Activated CD4-positive, alpha-beta T cell treated with anti-CD3 and anti-CD28 coated beads for 36 hours (primary cell): ENCODE measurements around the gene BYSL. TPM values are rescaled to one million over a fixed set of nuclear protein-coding genes. Genes with fewer than 3 reads are reported as not detected.

Experiments used
- ATAC-seq: fragments of 200-7000 bp; cut with Tn5 transposase; one replicate; pipeline ENCODE4 v1.10.0; 2021; ENCODE audit warnings: mild to moderate bottlenecking, moderate library complexity
- CTCF ChIA-PET: fragments of 350-600 bp; sonication (Branson Sonifier 250); formaldehyde crosslinking; loops from one replicate; lab custom pipeline; 2021; ENCODE audit warnings: antibody characterized with exemption; lab: Charles Lee
- POLR2A ChIA-PET: fragments of 350-600 bp; sonication (Branson Sonifier 250); formaldehyde crosslinking; loops from one replicate; lab custom pipeline; 2021; ENCODE audit warnings: antibody characterized with exemption, inconsistent platforms; lab: Charles Lee
- DNase-seq: peaks from one replicate; pipeline ENCODE4 v3.0.0-alpha.2; 2020
- H3K27ac Mint-ChIP-seq: one replicate; pipeline ENCODE4 v1.8.0; 2021; ENCODE audit warnings: mixed read lengths
- H3K27me3 Mint-ChIP-seq: one replicate; pipeline ENCODE4 v1.8.0; 2021; ENCODE audit warnings: mixed read lengths
- H3K36me3 Mint-ChIP-seq: one replicate; pipeline ENCODE4 v1.8.0; 2021; ENCODE audit warnings: low read depth, mixed read lengths
- H3K4me1 Mint-ChIP-seq: one replicate; pipeline ENCODE4 v1.8.0; 2021; ENCODE audit warnings: mixed read lengths
- H3K4me3 Mint-ChIP-seq: one replicate; pipeline ENCODE4 v1.8.0; 2021; ENCODE audit warnings: mild to moderate bottlenecking, moderate library complexity, mixed read lengths
- H3K9me3 Mint-ChIP-seq: one replicate; pipeline ENCODE4 v1.8.0; 2021; ENCODE audit warnings: low read depth, mixed read lengths
- intact Hi-C, 2 experiments: fragments of 100-400 bp; cut with DNase I in 1 of 2; cut with micrococcal nuclease in 1 of 2; formaldehyde crosslinking; loops; one replicate each; pipeline versions ENCODE4 v1.14.2 to v1.15.1; 2022 to 2024; cut with DNase I, micrococcal nuclease
- total RNA-seq, 2 experiments: library from RNA; stranded (reverse); gene quantifications; one replicate each; pipeline ENCODE4 v1.2.3, GENCODE V29; 2021

Gene BYSL
- total RNA-seq, 2 experiments from 2014 or later = 51.6 to 56.0 TPM

- Mint-ChIP-seq H3K36me3 (peaks cover 80% of the 10 kb centered on the region), H3K9me3 (no peaks in the 10 kb centered on the region), H3K27me3 (no peaks in the 10 kb centered on the region), H3K4me1 (peaks cover 55% of the 10 kb centered on the region), H3K4me3 (peak overlapping the region; percentile 100), H3K27ac (peak overlapping the region; percentile 96)
- ATAC-seq (no peak), DNase-seq (no peak)
- POLR2A ChIA-PET = interaction anchor here (1.9 kb wide), 1 partner anchor 104 kb away, joined by 6 read pairs; no protein-coding TSS in a partner anchor
- intact Hi-C loops = loop anchor here (1.0 to 5.0 kb wide), 5 partner anchors 14 to 153 kb away; partner anchors contain the start of genes BYSL (in 2 of the 2), MED20 (in 2 of the 2) and PRICKLE4 (in 1 of the 2)
- CTCF ChIA-PET = interaction anchor here (0.6 to 14.0 kb wide), 15 partner anchors 8 to 202 kb away, joined by 3 to 355 read pairs (median 4); partner anchors contain the start of genes BYSL, MED20 and TAF8
These were observed 14.4 kb downstream of the BYSL start for GRCh38 chr6:41935685-41936072.

- Mint-ChIP-seq H3K4me1 (peaks cover 55% of the 10 kb centered on the region), H3K27ac (peak overlapping the region; percentile 96), H3K36me3 (peaks cover 82% of the 10 kb centered on the region), H3K9me3 (no peaks in the 10 kb centered on the region), H3K27me3 (no peaks in the 10 kb centered on the region), H3K4me3 (peak overlapping the region; percentile 100)
- CTCF ChIA-PET = interaction anchor here (0.5 to 14.0 kb wide), 18 partner anchors 9 to 202 kb away, joined by 3 to 355 read pairs (median 4); partner anchors contain the start of genes BYSL, MED20 and TAF8
- POLR2A ChIA-PET = interaction anchor here (0.5 to 1.9 kb wide), 2 partner anchors 15 to 103 kb away, joined by 3 to 6 read pairs; no protein-coding TSS in a partner anchor
- intact Hi-C loops = loop anchor here (1.0 to 5.0 kb wide), 5 partner anchors 15 to 154 kb away; partner anchors contain the start of genes BYSL (in 2 of the 2), MED20 (in 2 of the 2) and PRICKLE4 (in 1 of the 2)
- ATAC-seq (peak; percentile 54), DNase-seq (peak; percentile 83)
These were observed 15.0 kb downstream of the BYSL start for GRCh38 chr6:41936073-41936837.

DNA sequence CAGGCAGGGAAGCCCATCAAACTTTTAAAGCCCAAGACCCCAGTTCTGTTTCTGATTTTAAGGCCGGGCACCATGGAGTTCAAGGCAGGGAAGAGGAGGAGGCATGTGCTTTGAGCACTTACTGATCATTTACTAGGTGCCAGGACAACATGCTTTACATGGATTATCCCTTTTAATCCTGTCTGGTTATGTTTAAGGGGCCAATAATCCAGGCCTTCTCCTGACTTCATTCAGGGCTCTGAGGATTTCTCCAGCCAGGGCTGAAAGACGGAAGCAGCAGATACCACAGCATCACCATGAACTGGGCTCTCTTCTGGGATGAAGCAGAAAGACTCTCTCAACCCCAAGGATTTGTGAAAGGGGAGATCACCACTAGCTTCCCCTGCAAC lies 16.2 kb downstream of the BYSL start:
- Mint-ChIP-seq H3K27me3 (no peaks in the 10 kb centered on the region), H3K27ac (peak overlapping the region; percentile 96), H3K4me1 (peaks cover 56% of the 10 kb centered on the region), H3K9me3 (no peaks in the 10 kb centered on the region), H3K36me3 (peaks cover 70% of the 10 kb centered on the region), H3K4me3 (peak overlapping the region; percentile 100)
- DNase-seq (no peak), ATAC-seq (no peak)
- CTCF ChIA-PET = interaction anchor here (0.7 to 14.0 kb wide), 12 partner anchors 13 to 224 kb away, joined by 3 to 355 read pairs (median 4); partner anchors contain the start of genes BYSL, MED20 and TAF8
- POLR2A ChIA-PET = interaction anchor here (2.5 to 3.6 kb wide), 2 partner anchors 103 to 107 kb away, joined by 21 to 28 read pairs; no protein-coding TSS in a partner anchor
- intact Hi-C loops = loop anchor here (5.0 kb wide), 2 partner anchors 90 to 155 kb away; partner anchors contain the start of gene PRICKLE4 (in 1 of the 2)

DNA sequence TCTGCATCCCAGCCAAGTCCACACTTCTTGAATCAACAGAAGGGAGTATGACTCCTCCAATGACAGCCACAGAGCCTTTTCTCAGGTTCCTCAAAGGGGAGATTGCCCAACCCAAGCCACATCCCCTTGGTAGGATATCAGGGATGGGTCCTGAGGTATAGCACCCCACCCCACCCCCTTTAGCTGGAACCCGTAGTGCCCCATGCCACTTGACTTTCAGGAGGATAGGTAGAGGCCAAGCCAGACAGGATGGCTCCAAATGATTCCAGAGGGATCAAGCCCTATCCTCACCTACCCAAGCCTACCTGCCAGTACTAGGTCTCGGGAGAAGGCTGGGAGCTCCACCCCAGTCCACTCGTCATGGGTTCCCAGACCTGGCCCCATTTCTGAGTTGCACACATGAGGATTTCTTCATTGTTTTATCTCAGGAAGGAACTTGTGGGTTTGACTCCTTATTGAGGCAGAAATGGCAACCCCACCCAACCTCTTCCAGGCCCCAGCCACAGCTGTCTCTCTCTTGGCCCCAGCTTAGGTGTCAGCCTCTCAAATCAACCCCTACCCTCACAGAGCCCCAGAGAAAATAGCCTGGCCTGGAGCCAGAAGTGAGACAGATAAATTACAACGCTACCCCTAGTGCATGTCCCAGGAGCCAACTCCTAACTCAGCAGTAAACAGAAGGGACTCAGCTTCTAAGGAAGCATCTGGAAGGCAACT lies 16.7 kb downstream of the BYSL start:
- H3K27ac Mint-ChIP-seq = peak overlapping the region; percentile 96
- intact Hi-C loops = loop anchor here (5.0 kb wide), 2 partner anchors 91 to 156 kb away; partner anchors contain the start of gene PRICKLE4 (in 1 of the 2)
- ATAC-seq (no peak), DNase-seq (peak; percentile 49)
- CTCF ChIA-PET = interaction anchor here (0.7 to 14.0 kb wide), 12 partner anchors 13 to 225 kb away, joined by 3 to 355 read pairs (median 4); partner anchors contain the start of genes BYSL, MED20, TAF8 and TOMM6
- no peaks in the 10 kb centered on the region for H3K9me3 Mint-ChIP-seq
- H3K4me1 Mint-ChIP-seq = peaks cover 58% of the 10 kb centered on the region
- H3K27me3 Mint-ChIP-seq = no peaks in the 10 kb centered on the region
- peak overlapping the region; percentile 100 for H3K4me3 Mint-ChIP-seq
- POLR2A ChIA-PET = interaction anchor here (1.3 to 3.6 kb wide), 4 partner anchors 39 to 110 kb away, joined by 3 to 28 read pairs (median 14); no protein-coding TSS in a partner anchor
- peaks cover 65% of the 10 kb centered on the region for H3K36me3 Mint-ChIP-seq

DNA sequence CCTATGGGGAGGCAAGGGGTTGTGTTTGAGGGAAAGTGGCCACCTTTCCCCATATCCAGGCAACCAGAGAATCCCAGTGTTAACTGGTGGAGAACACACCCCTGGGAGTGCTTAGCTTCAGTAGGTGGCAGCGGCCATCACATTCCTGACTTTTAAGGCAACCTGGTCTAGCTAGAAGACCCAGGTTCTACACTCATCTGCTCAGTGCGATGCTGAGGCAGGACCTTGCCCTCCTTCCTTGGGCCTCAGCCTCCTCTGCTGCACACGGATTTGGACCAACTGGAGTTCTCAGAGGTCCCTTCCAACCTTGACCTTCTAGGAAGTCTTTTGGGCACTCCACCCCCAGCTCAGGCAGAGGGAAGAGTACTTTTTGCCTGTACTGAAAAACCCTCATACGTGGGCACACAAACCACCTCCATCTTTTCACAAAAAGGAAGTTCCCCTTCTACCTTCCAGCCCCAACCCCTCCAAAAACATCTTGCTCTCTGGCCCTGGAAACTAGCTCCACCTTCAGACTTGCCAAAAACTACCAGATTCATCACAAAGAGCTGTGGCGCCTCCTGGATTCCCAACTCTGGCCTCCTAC lies 17.4 kb downstream of the BYSL start:
- no peaks in the 10 kb centered on the region for H3K27me3 Mint-ChIP-seq
- ATAC-seq (no peak), DNase-seq (no peak)
- POLR2A ChIA-PET = interaction anchor here (0.6 to 3.6 kb wide), 6 partner anchors 9 to 525 kb away, joined by 3 to 28 read pairs (median 5); no protein-coding TSS in a partner anchor
- CTCF ChIA-PET = interaction anchor here (0.9 to 14.0 kb wide), 12 partner anchors 12 to 157 kb away, joined by 3 to 355 read pairs (median 4); partner anchors contain the start of genes BYSL, MED20, TAF8 and TOMM6
- H3K9me3 Mint-ChIP-seq = no peaks in the 10 kb centered on the region
- H3K36me3 Mint-ChIP-seq = peaks cover 63% of the 10 kb centered on the region
- H3K4me1 Mint-ChIP-seq = peaks cover 61% of the 10 kb centered on the region
- intact Hi-C loops = loop anchor here (5.0 kb wide), 2 partner anchors 91 to 156 kb away; partner anchors contain the start of gene PRICKLE4 (in 1 of the 2)
- H3K4me3 Mint-ChIP-seq = peak overlapping the region; percentile 100
- H3K27ac Mint-ChIP-seq = peak overlapping the region; percentile 96

DNA sequence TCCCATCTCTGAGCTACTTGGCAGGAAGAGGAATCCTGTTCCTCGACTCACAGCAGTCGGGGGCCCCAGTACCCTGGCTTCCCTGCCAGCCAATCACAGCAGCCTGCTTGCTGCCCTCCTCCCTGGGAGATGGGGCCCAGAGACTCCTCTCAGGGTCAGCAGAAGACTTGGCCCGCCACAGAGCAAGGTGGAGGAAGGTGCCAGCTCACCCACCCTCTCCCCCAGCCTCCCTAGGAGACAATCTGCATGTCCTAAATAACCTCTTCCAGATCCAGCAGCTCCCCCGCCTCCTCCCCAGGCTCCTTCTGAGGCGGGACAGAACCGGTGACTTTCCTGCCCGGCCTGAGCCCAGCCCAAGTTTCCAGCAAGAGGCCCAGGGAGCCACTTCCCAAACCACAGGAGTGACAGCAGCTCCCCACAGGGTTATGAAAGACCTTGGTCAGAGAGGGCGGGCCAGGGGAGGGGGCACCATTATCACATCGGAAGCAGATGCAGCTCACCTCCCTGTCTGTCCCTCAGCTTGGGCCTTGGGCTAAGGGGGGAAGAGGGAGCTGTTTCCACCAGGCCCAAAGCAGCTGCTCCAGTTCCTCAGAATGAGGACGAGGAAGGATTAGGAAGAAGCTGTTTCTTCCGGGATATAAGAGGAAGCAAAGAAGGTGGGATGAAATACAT lies 18.0 kb downstream of the BYSL start:
- Mint-ChIP-seq H3K4me1 (peaks cover 64% of the 10 kb centered on the region), H3K4me3 (peak overlapping the region; percentile 100)
- intact Hi-C loops = loop anchor here (5.0 kb wide), 2 partner anchors 92 to 157 kb away; partner anchors contain the start of gene PRICKLE4 (in 1 of the 2)

DNA sequence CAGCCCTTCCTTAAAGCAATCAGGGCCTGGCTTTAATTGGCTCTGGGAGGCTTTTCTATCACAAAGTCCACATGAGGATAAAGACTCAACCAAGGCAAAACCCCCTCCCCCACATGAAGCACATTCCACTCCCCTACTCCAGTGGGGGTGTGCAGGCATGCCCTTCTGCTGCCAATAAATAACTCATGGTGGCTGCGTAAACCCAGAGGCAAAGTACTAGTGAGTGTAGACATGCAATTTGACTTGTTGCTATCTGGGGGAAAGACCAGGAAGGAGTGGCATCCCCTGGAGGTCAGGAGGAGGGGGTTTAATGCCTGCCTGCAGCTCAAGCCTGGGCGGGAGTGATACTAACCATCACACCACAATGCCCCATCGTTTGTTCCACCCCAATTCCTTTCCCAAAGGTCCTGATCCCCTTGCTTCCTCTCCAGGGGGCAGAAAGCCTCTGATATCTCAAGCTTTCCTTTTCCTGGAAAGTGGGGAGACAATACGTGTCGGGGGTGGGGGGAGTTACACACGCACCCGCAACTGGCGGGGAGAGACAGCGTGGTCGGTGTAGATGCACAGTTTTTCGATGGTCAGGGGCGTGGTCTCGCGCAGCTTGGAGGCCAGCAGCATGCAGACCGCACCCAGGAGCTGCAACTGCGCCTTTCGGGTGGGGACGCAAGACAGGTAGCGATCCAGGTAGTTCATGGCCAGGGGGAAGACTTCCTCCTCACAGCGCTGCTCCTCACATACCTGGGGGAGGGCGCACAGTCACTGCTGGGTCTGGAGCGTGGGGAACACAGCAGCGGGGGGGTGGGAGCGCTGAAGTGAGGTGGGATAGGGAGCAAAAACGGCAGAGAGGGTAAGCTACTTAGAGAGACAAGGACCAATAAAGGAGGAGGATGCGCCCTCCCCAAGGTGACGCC lies 18.8 kb downstream of the BYSL start:
- DNase-seq = peak; percentile 76
- Mint-ChIP-seq H3K9me3 (no peaks in the 10 kb centered on the region), H3K27ac (peak overlapping the region; percentile 96), H3K4me1 (peaks cover 65% of the 10 kb centered on the region), H3K4me3 (peak overlapping the region; percentile 100), H3K27me3 (no peaks in the 10 kb centered on the region), H3K36me3 (peaks cover 54% of the 10 kb centered on the region)
- POLR2A ChIA-PET = interaction anchor here (0.6 to 3.6 kb wide), 5 partner anchors 10 to 1695 kb away, joined by 3 to 28 read pairs (median 3); partner anchors contain the start of gene MAD2L1BP
- peak; percentile 11 for ATAC-seq
- intact Hi-C loops = loop anchor here (1.0 to 5.0 kb wide), 7 partner anchors 37 to 868 kb away; partner anchors contain the start of genes NFYA (in 1 of the 2), OARD1 (in 1 of the 2), PRICKLE4 (in 1 of the 2) and TBCC (in 1 of the 2)
- CTCF ChIA-PET = interaction anchor here (0.6 to 14.0 kb wide), 15 partner anchors 10 to 625 kb away, joined by 3 to 355 read pairs (median 4); partner anchors contain the start of genes BYSL, MED20, TAF8 and TOMM6

More for the DNA sequence above, 18.0 kb downstream of the BYSL start:
- H3K27ac Mint-ChIP-seq = peak overlapping the region; percentile 96
- DNase-seq (peak; percentile 73), ATAC-seq (peak; percentile 9)
- ChIA-PET CTCF (interaction anchor here (0.6 to 14.0 kb wide), 14 partner anchors 9 to 626 kb away, joined by 3 to 355 read pairs (median 4); partner anchors contain the start of genes BYSL, MED20, TAF8 and TOMM6), POLR2A (interaction anchor here (0.6 to 3.6 kb wide), 6 partner anchors 10 to 524 kb away, joined by 3 to 28 read pairs (median 5); no protein-coding TSS in a partner anchor)
- H3K9me3 Mint-ChIP-seq = no peaks in the 10 kb centered on the region
- peaks cover 61% of the 10 kb centered on the region for H3K36me3 Mint-ChIP-seq
- no peaks in the 10 kb centered on the region for H3K27me3 Mint-ChIP-seq

DNA sequence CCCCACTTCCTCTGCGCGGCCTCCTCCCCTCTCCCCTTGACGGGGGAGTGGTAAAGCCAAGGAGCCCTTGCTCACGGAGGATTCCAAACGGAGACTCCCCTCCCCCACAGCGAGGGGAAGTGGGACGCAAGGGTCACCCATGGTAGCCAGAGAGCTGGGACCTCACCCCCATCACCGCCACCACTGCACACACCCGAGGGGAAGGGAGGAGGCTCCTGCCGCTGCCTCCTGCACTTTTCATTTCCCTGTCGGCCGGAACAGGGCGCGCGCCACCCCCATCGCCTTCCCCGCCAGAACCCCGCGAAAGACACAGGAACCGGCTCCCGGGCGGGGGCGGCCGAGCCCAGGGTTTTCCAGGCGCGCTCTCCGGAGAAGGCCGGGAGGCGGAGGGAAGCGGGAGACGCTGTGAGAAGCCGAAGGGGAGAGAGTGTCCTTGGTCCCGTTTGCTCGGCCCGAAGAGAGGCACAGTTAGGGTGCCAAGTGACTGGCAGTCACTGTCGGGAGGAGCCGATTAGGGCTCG lies 19.5 kb downstream of the BYSL start:
- H3K4me1 Mint-ChIP-seq = peaks cover 65% of the 10 kb centered on the region
- no peak for ATAC-seq
- ChIA-PET CTCF (interaction anchor here (0.7 to 14.0 kb wide), 6 partner anchors 13 to 625 kb away, joined by 3 to 355 read pairs (median 3); partner anchors contain the start of genes BYSL, MED20 and TAF8), POLR2A (interaction anchor here (0.6 to 3.6 kb wide), 4 partner anchors 98 to 1695 kb away, joined by 3 to 28 read pairs (median 3); partner anchors contain the start of gene MAD2L1BP)
- H3K4me3 Mint-ChIP-seq = peak overlapping the region; percentile 100
- peak overlapping the region; percentile 96 for H3K27ac Mint-ChIP-seq
- H3K36me3 Mint-ChIP-seq = peaks cover 53% of the 10 kb centered on the region
- peak; percentile 74 for DNase-seq
- no peaks in the 10 kb centered on the region for H3K9me3 Mint-ChIP-seq
- intact Hi-C loops = loop anchor here (1.0 to 5.0 kb wide), 11 partner anchors 20 to 869 kb away; partner anchors contain the start of genes BYSL (in 1 of the 2), MED20 (in 1 of the 2), NFYA (in 1 of the 2) and OARD1 (in 1 of the 2)
- no peaks in the 10 kb centered on the region for H3K27me3 Mint-ChIP-seq
